NK-92 (cell line): Measurements from ENCODE around the gene ACADS.
"Not testable (repeated sequence)": the region's sequence is repeated elsewhere in the genome, so short reads cannot be mapped to it uniquely, and the experiment has no call there.

Experiments used
- DNase-seq: peaks from one replicate; lab custom pipeline; 2025; ENCODE audit not compliant: unreplicated experiment; lab: John Stamatoyannopoulos, UW

ACADS gene

GRCh38 chr12:120726510-120726793 is 826 bp downstream of the ACADS start:
- DNase-seq: no peak

- no peak for DNase-seq
Measured at GRCh38 chr12:120726961-120727360, 1.3 kb downstream of the ACADS start.

- not testable (repeated sequence) for DNase-seq
Measured at GRCh38 chr12:120732198-120732597, 6.6 kb downstream of the ACADS start.

- no peak for DNase-seq
Measured at GRCh38 chr12:120733574-120733973, 7.9 kb downstream of the ACADS start.

- no peak for DNase-seq
Measured at GRCh38 chr12:120734210-120734609, 8.6 kb downstream of the ACADS start.

GRCh38 chr12:120735181-120735580 is 9.6 kb downstream of the ACADS start:
- no peak for DNase-seq

- DNase-seq: no peak
Measured at GRCh38 chr12:120736404-120737331, 11.0 kb downstream of the ACADS start.

- no peak for DNase-seq
Measured at GRCh38 chr12:120737557-120738251, 12.1 kb downstream of the ACADS start.

GRCh38 chr12:120738252-120739030 is 12.8 kb downstream of the ACADS start:
- no peak for DNase-seq

- no peak for DNase-seq
Measured at GRCh38 chr12:120739031-120739762, 13.6 kb downstream of the ACADS start.

- no peak for DNase-seq
Measured at GRCh38 chr12:120739821-120740613, 14.4 kb downstream of the ACADS start.

- no peak for DNase-seq
Measured at GRCh38 chr12:120740871-120741270, 15.2 kb downstream of the ACADS start.

- no peak for DNase-seq
Measured at GRCh38 chr12:120741476-120742421, 16.1 kb downstream of the ACADS start.

GRCh38 chr12:120744922-120745493 is 19.4 kb downstream of the ACADS start:
- DNase-seq: no peak

- DNase-seq: no peak
Measured at GRCh38 chr12:120748242-120748641, 22.6 kb downstream of the ACADS start.

GRCh38 chr12:120749256-120749655 is 23.6 kb downstream of the ACADS start:
- no peak for DNase-seq

- no peak for DNase-seq
Measured at GRCh38 chr12:120750806-120751205, 25.2 kb downstream of the ACADS start.

- DNase-seq: no peak
Measured at GRCh38 chr12:120751389-120751788, 25.8 kb downstream of the ACADS start.

GRCh38 chr12:120754792-120755191 is 29.2 kb downstream of the ACADS start:
- DNase-seq: no peak
